ENCODE data around the gene WIPF3.

The WIPF3 gene

DNA sequence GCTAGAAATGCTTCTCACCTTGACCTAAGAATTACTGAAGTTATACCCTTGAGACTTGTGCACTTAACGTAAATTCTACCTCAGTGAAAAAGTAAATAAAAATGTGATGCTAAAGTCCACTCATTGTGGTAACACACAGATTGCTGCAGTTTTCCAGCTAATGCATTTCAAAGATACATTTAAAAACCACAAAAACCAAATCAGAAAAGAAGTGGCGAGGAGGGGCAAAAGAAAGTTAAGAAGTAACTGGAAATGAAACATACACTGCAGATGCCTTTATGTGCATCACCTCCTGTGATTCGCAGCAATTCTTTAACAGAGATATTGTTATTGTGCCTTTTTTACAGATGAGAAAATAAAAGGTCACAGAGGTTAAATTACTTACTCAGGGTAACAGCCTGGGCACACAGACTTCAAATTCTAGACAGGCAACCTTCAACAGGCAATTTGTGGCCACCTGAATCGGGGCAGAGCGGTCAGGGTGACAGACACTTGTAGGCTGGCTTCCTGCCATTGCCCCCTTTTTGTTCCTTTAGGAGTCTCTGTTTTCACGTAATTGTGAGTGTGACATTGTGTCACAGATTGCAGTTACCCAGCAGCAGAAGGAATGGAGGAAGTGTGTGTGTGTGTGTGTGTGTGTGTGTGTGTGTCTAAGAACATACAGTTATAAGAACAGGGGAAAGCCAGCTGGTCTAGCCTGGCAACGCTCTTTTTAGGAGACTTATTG lies 1.9 kb downstream of the WIPF3 start:
- DNase-seq (ENCODE audit: low read depth) = no peak
- no peak overlapping the region for H3K4me3 ChIP-seq (ENCODE audit: low read depth, low read length)
- TF ChIP-seq, protein P1, sequence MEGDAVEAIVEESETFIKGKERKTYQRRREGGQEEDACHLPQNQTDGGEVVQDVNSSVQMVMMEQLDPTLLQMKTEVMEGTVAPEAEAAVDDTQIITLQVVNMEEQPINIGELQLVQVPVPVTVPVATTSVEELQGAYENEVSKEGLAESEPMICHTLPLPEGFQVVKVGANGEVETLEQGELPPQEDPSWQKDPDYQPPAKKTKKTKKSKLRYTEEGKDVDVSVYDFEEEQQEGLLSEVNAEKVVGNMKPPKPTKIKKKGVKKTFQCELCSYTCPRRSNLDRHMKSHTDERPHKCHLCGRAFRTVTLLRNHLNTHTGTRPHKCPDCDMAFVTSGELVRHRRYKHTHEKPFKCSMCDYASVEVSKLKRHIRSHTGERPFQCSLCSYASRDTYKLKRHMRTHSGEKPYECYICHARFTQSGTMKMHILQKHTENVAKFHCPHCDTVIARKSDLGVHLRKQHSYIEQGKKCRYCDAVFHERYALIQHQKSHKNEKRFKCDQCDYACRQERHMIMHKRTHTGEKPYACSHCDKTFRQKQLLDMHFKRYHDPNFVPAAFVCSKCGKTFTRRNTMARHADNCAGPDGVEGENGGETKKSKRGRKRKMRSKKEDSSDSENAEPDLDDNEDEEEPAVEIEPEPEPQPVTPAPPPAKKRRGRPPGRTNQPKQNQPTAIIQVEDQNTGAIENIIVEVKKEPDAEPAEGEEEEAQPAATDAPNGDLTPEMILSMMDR (IDR thresholded peaks at IDR 0.05; ENCODE audit: low read depth, low read length, missing control alignments) = no peak

DNA sequence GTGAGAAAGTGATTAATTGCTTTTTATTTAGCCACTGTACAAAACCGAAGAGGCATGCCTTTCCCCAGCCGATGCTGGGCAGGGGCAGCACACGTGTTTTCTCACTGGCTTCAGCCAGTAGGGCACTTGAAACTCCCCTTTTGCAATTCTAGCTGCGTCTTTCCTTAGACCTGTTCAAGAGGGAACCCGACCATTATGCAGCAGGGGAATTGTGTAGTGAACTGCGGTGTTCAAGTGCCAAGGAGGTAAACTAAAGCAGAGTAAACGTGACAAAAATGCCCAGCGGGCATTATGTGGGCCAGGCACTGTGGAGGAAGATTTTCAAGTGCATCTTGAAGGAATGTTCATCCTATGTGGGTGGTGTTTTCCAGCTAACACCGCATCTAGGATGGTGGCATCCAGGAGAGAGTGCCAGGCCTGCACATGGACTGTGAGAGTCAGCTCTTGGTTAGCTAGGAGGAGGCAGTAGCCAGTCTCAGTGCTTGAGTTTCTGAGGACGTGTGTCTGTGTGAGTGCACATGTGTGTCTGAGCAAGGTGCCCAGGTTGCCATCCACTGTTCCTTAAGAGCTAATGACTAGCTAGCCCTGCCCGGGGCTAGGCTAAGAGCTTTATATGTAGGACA lies 3.3 kb downstream of the WIPF3 start:
- TF ChIP-seq, protein P1 (IDR thresholded peaks at IDR 0.05; ENCODE audit: low read depth, low read length, missing control alignments) = no peak
- DNase-seq (ENCODE audit: low read depth) = no peak
- H3K4me3 ChIP-seq (ENCODE audit: low read depth, low read length) = no peak overlapping the region

DNA sequence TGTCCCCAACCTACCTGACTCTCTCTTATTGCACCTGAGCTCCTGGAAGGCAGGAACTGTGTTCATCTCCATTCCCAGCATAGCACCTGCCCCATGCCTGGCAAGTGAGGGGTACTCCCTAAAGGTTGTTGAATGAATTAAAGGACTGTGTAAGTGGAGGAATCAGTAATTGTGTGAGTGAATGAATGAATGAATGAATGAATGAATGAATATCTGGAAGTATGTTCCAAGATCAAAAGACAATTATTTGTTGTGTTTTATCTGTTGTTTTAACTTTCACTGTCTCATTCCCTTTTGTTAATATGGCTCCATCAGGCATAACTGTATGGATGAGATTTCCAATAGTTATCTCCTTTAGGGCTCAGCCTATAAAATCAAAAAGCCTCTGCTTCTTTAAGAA lies 4.0 kb downstream of the WIPF3 start:
- H3K4me3 ChIP-seq (ENCODE audit: low read depth, low read length) = no peak overlapping the region
- no peak for DNase-seq (ENCODE audit: low read depth)
- TF ChIP-seq, protein P1 (IDR thresholded peaks at IDR 0.05; ENCODE audit: low read depth, low read length, missing control alignments) = no peak

- no peak overlapping the region for H3K4me3 ChIP-seq (ENCODE audit: low read depth, low read length)
- TF ChIP-seq, protein P1 (IDR thresholded peaks at IDR 0.05; ENCODE audit: low read depth, low read length, missing control alignments) = no peak
- no peak for DNase-seq (ENCODE audit: low read depth)
These were observed 4.6 kb downstream of the WIPF3 start for GRCh38 chr7:29810813-29811482.

GRCh38 chr7:29811586-29811985 lies 5.3 kb downstream of the WIPF3 start:
- no peak overlapping the region for H3K4me3 ChIP-seq (ENCODE audit: low read depth, low read length)
- TF ChIP-seq, protein P1 (IDR thresholded peaks at IDR 0.05; ENCODE audit: low read depth, low read length, missing control alignments) = no peak
- no peak for DNase-seq (ENCODE audit: low read depth)

GRCh38 chr7:29812185-29812876 lies 6.0 kb downstream of the WIPF3 start:
- TF ChIP-seq, protein P1 (IDR thresholded peaks at IDR 0.05; ENCODE audit: low read depth, low read length, missing control alignments) = no peak
- no peak overlapping the region for H3K4me3 ChIP-seq (ENCODE audit: low read depth, low read length)
- DNase-seq (ENCODE audit: low read depth) = no peak

All from GM12864 (cell line).